ENCODE results near the gene DIABLO. TPM values are rescaled to one million over a fixed set of nuclear protein-coding genes. Genes with fewer than 3 reads are reported as not detected.
"Not testable (repeated sequence)": the region's sequence is repeated elsewhere in the genome, so short reads cannot be mapped to it uniquely, and the experiment has no call there.

Gene DIABLO
- total RNA-seq, 2 donors from 2014 or later = 48.4 to 51.3 TPM

- Mint-ChIP-seq H3K27me3 (ENCODE audit: low read depth) (no peaks in the 10 kb centered on the region), H3K27ac (no peak overlapping the region), H3K4me3 (no peak overlapping the region), H3K9me3 (peaks cover 0 to 1% of the 10 kb centered on the region in 2 donors), H3K36me3 (ENCODE audit: insufficient read depth in 2 of 2) (peaks cover 0 to 3% of the 10 kb centered on the region in 2 donors), H3K4me1 (ENCODE audit: low read depth) (peaks cover 6% of the 10 kb centered on the region)
- DNase-seq (no peak), ATAC-seq (replicated peaks in 1 of 2) (no peak)
Observed at GRCh38 chr12:122192441-122192840, 33.4 kb downstream of the DIABLO start.

- Mint-ChIP-seq H3K4me1 (ENCODE audit: low read depth) (peaks cover 5% of the 10 kb centered on the region), H3K36me3 (ENCODE audit: insufficient read depth in 2 of 2) (peaks cover 0 to 3% of the 10 kb centered on the region in 2 donors)
Observed at GRCh38 chr12:122190842-122191668, 34.8 kb downstream of the DIABLO start.

GRCh38 chr12:122189626-122190475, 36.0 kb downstream of the DIABLO start:
- DNase-seq = no peak
- peaks cover 2% of the 10 kb centered on the region for H3K27me3 Mint-ChIP-seq (ENCODE audit: low read depth)
- no peak overlapping the region for H3K27ac Mint-ChIP-seq
- H3K9me3 Mint-ChIP-seq = no peaks in the 10 kb centered on the region
- H3K36me3 Mint-ChIP-seq (ENCODE audit: insufficient read depth in 2 of 2) = no peaks in the 10 kb centered on the region
- no peak overlapping the region for H3K4me3 Mint-ChIP-seq
- H3K4me1 Mint-ChIP-seq (ENCODE audit: low read depth) = peaks cover 5% of the 10 kb centered on the region
- no peak for ATAC-seq (replicated peaks in 1 of 2)

More at GRCh38 chr12:122190842-122191668, 34.8 kb downstream of the DIABLO start:
- H3K4me3 Mint-ChIP-seq = no peak overlapping the region
- DNase-seq (peak; percentile 76 to 83), ATAC-seq (replicated peaks in 1 of 2) (peak; percentile 90 to 91)
- peaks cover 0 to 1% of the 10 kb centered on the region in 2 donors for H3K9me3 Mint-ChIP-seq
- H3K27me3 Mint-ChIP-seq (ENCODE audit: low read depth) = no peaks in the 10 kb centered on the region
- H3K27ac Mint-ChIP-seq = no peak overlapping the region

DNA sequence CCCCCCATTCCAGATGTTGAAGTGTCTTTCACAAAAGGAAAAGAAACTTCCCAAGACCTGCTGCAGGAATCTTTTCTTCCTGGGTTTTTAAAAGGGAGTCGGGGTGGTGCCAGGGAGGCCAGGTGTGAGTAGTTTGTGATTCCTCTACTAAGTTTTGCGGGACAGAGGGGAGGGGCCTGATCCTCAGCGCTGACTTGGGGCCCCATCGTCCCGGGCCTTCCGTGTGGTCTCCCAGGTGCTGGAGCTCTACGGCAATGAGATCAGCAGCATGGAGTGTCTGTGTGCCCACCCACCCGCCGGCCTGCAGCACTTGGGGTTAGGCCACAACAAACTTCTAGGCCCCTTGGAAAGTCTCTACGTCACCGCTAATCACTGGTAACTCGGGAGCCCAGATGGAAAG, 38.4 kb downstream of the DIABLO start:
- Mint-ChIP-seq H3K36me3 (ENCODE audit: insufficient read depth in 2 of 2) (no peaks in the 10 kb centered on the region), H3K4me1 (ENCODE audit: low read depth) (peaks cover 15% of the 10 kb centered on the region), H3K4me3 (no peak overlapping the region), H3K27me3 (ENCODE audit: low read depth) (peaks cover 18% of the 10 kb centered on the region), H3K27ac (no peak overlapping the region), H3K9me3 (no peaks in the 10 kb centered on the region)
- ATAC-seq (replicated peaks in 1 of 2) = no peak
- DNase-seq = no peak

DNA sequence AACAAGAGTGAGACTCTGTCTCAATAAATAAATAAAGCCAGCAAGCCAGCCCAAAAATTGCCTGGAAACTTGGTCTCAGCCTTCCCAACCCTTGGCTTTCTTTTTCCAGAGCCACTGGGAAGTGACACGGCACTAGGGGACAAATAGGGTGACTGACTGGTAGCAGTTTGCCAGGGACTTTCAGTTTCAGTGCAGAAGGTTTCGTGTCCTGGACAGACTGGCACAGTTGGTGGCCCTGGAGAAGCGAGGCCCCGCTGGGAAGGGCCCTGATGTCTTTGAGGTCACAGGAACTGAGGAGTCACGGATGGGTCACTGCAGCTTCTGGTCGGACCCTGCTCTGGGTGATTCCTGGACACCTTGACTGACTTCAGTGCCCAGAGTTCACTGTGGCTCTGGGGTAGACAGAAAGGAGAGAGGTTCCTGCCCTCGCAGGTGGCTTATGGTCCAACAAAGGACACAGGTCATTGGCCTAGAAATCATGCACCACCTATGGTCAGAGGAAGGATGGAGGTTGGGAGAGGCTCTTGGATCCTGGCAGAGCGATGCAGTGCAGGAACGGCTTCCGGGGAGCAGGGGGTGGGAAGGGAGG, 40.3 kb downstream of the DIABLO start:
- no peak overlapping the region for H3K4me3 Mint-ChIP-seq
- no peaks in the 10 kb centered on the region for H3K36me3 Mint-ChIP-seq (ENCODE audit: insufficient read depth in 2 of 2)
- no peaks in the 10 kb centered on the region for H3K9me3 Mint-ChIP-seq
- H3K27me3 Mint-ChIP-seq (ENCODE audit: low read depth) = peaks cover 18% of the 10 kb centered on the region
- H3K27ac Mint-ChIP-seq = no peak overlapping the region
- H3K4me1 Mint-ChIP-seq (ENCODE audit: low read depth) = peaks cover 15% of the 10 kb centered on the region
- ATAC-seq (replicated peaks in 1 of 2) (no peak), DNase-seq (no peak)

DNA sequence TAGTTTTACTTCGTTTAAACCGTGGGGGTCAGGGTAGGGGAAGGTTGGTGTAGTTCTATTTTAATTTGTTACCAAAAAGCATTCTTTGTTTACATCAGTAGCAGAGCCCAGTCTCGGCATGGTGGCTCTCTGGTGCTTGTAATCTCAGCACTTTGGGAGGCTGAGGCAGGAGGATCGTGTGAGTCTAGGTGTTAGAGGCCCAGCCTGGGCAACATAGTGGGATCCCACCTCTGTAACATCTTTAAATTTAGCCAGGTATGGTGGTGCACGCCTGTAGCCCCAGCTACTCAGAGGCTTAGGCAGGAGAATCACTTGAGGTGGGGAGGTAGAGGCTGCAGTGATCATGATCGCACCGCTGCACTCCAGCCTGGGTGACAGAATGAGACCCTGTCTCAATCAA, 40.8 kb downstream of the DIABLO start:
- Mint-ChIP-seq H3K9me3 (no peaks in the 10 kb centered on the region), H3K4me1 (ENCODE audit: low read depth) (peaks cover 11% of the 10 kb centered on the region), H3K36me3 (ENCODE audit: insufficient read depth in 2 of 2) (no peaks in the 10 kb centered on the region), H3K4me3 (no peak overlapping the region), H3K27ac (no peak overlapping the region), H3K27me3 (ENCODE audit: low read depth) (peaks cover 18% of the 10 kb centered on the region)
- DNase-seq (no peak), ATAC-seq (replicated peaks in 1 of 2) (no peak)

DNA sequence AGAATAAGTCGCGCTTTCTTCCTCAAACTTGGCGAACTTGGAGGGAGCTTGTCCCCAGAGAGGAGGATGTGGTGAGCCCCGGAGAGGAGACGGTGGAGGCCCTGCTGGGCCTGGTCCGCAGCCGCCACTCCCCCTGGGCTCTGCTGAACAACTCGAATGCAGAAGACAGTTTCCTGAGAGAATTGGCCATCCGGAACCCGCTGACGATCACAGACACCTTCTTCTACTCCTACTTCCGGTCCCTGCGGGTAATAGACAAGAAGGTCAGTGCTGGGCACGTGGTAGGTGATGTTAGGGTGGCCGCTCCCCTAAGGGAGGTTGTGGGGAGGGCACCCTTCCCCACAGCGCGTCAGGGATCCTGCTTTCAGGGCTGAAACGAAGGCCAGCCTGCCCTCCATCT, 41.3 kb downstream of the DIABLO start:
- ATAC-seq (replicated peaks in 1 of 2) (no peak), DNase-seq (no peak)
- peaks cover 11% of the 10 kb centered on the region for H3K4me1 Mint-ChIP-seq (ENCODE audit: low read depth)

GRCh38 chr12:122183588-122183940, 42.3 kb downstream of the DIABLO start:
- H3K27me3 Mint-ChIP-seq (ENCODE audit: low read depth) = peaks cover 18% of the 10 kb centered on the region
- no peaks in the 10 kb centered on the region for H3K36me3 Mint-ChIP-seq (ENCODE audit: insufficient read depth in 2 of 2)
- no peak overlapping the region for H3K27ac Mint-ChIP-seq
- H3K4me3 Mint-ChIP-seq = peak overlapping the region; percentile 58 to 81
- ATAC-seq (replicated peaks in 1 of 2) = no peak
- no peaks in the 10 kb centered on the region for H3K9me3 Mint-ChIP-seq
- peaks cover 11% of the 10 kb centered on the region for H3K4me1 Mint-ChIP-seq (ENCODE audit: low read depth)
- DNase-seq = no peak

More for the DNA sequence above, 41.3 kb downstream of the DIABLO start:
- no peak overlapping the region for H3K27ac Mint-ChIP-seq
- H3K9me3 Mint-ChIP-seq = no peaks in the 10 kb centered on the region
- H3K4me3 Mint-ChIP-seq = peak overlapping the region; percentile 27 to 81
- no peaks in the 10 kb centered on the region for H3K36me3 Mint-ChIP-seq (ENCODE audit: insufficient read depth in 2 of 2)
- peaks cover 18% of the 10 kb centered on the region for H3K27me3 Mint-ChIP-seq (ENCODE audit: low read depth)

- ATAC-seq (replicated peaks in 1 of 2) (peak; percentile 86 to 92), DNase-seq (peak; percentile 48 to 58)
- peaks cover 11% of the 10 kb centered on the region for H3K4me1 Mint-ChIP-seq (ENCODE audit: low read depth)
- H3K4me3 Mint-ChIP-seq = peak within 1 kb of the TSS; percentile 78 to 81
- peaks cover 18% of the 10 kb centered on the region for H3K27me3 Mint-ChIP-seq (ENCODE audit: low read depth)
- no peak within 1 kb of the TSS for H3K27ac Mint-ChIP-seq
- no peaks in the 10 kb centered on the region for H3K9me3 Mint-ChIP-seq
- no peaks in the 10 kb centered on the region for H3K36me3 Mint-ChIP-seq (ENCODE audit: insufficient read depth in 2 of 2)
Observed at GRCh38 chr12:122182887-122183587, 42.8 kb downstream of the DIABLO start, which contains the start of gene LRRC43. TSS of gene LRRC43 (plus strand) at chr12:122183123. CDS start at chr12:122183145, 22 bp downstream.

- H3K4me1 Mint-ChIP-seq (ENCODE audit: low read depth) = peaks cover 14% of the 10 kb centered on the region
- ATAC-seq (replicated peaks in 1 of 2); H3K9me3 Mint-ChIP-seq; H3K27me3 Mint-ChIP-seq (ENCODE audit: low read depth); H3K36me3 Mint-ChIP-seq (ENCODE audit: insufficient read depth in 2 of 2); H3K27ac Mint-ChIP-seq; H3K4me3 Mint-ChIP-seq; DNase-seq: not testable (repeated sequence)
Observed at GRCh38 chr12:122176473-122176872, 49.4 kb downstream of the DIABLO start.

- H3K9me3 Mint-ChIP-seq = no peaks in the 10 kb centered on the region
- no peak within 1 kb of the TSS for H3K27ac Mint-ChIP-seq
- no peaks in the 10 kb centered on the region for H3K36me3 Mint-ChIP-seq (ENCODE audit: insufficient read depth in 2 of 2)
- H3K4me1 Mint-ChIP-seq (ENCODE audit: low read depth) = peaks cover 14% of the 10 kb centered on the region
- H3K4me3 Mint-ChIP-seq = peak within 1 kb of the TSS; percentile 1 to 35
- no peaks in the 10 kb centered on the region for H3K27me3 Mint-ChIP-seq (ENCODE audit: low read depth)
- ATAC-seq (replicated peaks in 1 of 2) (peak; percentile 89 to 93), DNase-seq (peak; percentile 33 to 37)
Observed at GRCh38 chr12:122174155-122174845, 51.6 kb downstream of the DIABLO start, which contains the start of gene IL31. TSS of gene IL31 (minus strand) at chr12:122174221. CDS start at chr12:122174172, 49 bp downstream.

Measured in activated T-cell treated with anti-CD3 and anti-CD28 coated beads, Interleukin-2, amount 50 U/mL, for 72 hours (primary cell).